SHP77 treated with DMSO at 0.1 percent for 48 hours (cell line): ENCODE results near the gene DUSP1.

Source experiments
- DNase-seq: peaks from one replicate; lab custom pipeline; 2025; lab: John Stamatoyannopoulos, UW

DUSP1 gene

GRCh38 chr5:172762214-172763119 lies 8.5 kb downstream of the DUSP1 start:
- no peak for DNase-seq

- no peak for DNase-seq
Measured at GRCh38 chr5:172760959-172761358, 10.0 kb downstream of the DUSP1 start.

- DNase-seq, result no peak
Measured at GRCh38 chr5:172760136-172760535, 10.9 kb downstream of the DUSP1 start.

GRCh38 chr5:172758834-172759149 lies 12.2 kb downstream of the DUSP1 start:
- DNase-seq, result no peak

GRCh38 chr5:172758077-172758833 lies 12.7 kb downstream of the DUSP1 start:
- no peak for DNase-seq

GRCh38 chr5:172757394-172758010 lies 13.5 kb downstream of the DUSP1 start:
- no peak for DNase-seq

GRCh38 chr5:172756764-172757393 lies 14.1 kb downstream of the DUSP1 start:
- DNase-seq, result no peak

GRCh38 chr5:172754596-172755356 lies 16.2 kb downstream of the DUSP1 start:
- DNase-seq, result no peak

- no peak for DNase-seq
Measured at GRCh38 chr5:172753101-172753500, 17.9 kb downstream of the DUSP1 start.

GRCh38 chr5:172751761-172752510 lies 19.1 kb downstream of the DUSP1 start:
- DNase-seq, result no peak

GRCh38 chr5:172749881-172750633 lies 20.9 kb downstream of the DUSP1 start:
- DNase-seq, result no peak

- DNase-seq, result no peak
Measured at GRCh38 chr5:172749076-172749475, 21.9 kb downstream of the DUSP1 start.

GRCh38 chr5:172748341-172748843 lies 22.6 kb downstream of the DUSP1 start:
- DNase-seq, result no peak

GRCh38 chr5:172747471-172747870 lies 23.5 kb downstream of the DUSP1 start:
- no peak for DNase-seq

- no peak for DNase-seq
Measured at GRCh38 chr5:172746725-172747124, 24.3 kb downstream of the DUSP1 start.

GRCh38 chr5:172745838-172746237 lies 25.2 kb downstream of the DUSP1 start:
- no peak for DNase-seq

GRCh38 chr5:172745406-172745805 lies 25.6 kb downstream of the DUSP1 start:
- no peak for DNase-seq

GRCh38 chr5:172744123-172745104 lies 26.6 kb downstream of the DUSP1 start:
- DNase-seq, result no peak
